SK-N-MC (cell line): ENCODE measurements around the gene VSIG10L.

Source experiments
- EZH2 ChIP-seq: fragments of 200-600 bp; sonication (generic); IDR thresholded peaks from one replicate; pipeline ENCODE4 v1.6.1; 2017; ENCODE audit warnings: antibody characterized with exemption
- FOXP2 ChIP-seq: optimal IDR thresholded peaks from 2 replicates; pipeline ENCODE3; 2011; ENCODE audit warnings: mild to moderate bottlenecking, moderate library complexity; ENCODE audit not compliant: insufficient read depth; ENCODE audit errors: extremely low read length, control extremely low read depth
- POLR2AphosphoS5 ChIP-seq: IDR thresholded peaks from 2 replicates; pipeline ENCODE4 v1.6.1; 2012; ENCODE audit warnings: mild to moderate bottlenecking, low read depth, low read length, borderline replicate concordance

DNA sequence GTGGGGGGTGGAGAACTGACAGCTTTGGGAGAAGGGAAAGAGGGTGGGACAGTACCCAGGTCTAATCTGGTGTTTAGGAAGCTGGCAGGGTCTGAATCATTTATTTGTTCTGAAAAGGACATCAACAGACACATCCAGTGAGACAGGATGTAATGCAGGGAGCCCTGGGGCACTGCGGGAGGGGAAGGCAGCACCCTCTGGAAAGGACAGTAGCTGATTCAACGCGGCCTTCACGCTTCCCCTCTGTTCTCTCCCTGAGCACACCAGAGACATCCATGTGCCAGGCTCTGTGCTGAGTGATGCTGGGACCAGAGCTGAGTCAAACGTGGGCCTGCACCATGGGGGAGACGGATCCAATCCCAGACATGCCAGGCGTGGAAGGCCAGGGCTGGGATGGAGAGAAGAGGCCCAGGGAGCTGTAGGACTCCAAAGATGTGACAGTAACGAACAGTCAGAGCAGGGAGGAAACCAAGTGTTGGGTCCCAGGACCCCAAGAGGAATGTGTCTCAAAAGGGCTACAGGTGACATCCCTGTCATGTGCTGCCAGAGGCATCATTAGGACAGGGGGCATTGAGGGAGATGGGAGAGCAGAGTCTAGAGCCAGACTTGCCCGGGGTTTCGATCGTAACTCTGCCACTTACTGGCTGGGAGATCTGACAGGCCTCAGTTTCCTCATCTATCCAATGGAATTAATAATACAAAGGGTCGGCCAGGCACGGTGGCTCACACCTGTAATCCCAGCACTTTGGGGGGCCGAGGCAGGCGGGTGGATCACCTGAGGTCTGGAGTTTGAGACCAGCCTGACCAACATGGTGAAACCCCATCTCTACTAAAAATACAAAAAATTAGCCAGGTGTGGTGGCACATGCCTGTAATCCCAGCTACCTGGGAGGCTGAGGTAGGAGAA is 22.5 kb upstream of the VSIG10L start:
- TF ChIP-seq EZH2, result no peak
- no peak for TF ChIP-seq POLR2AphosphoS5
- TF ChIP-seq FOXP2, result no peak
